C1 segment of cervical spinal cord (tissue), 14 donors: ENCODE measurements around the gene RNF43.
A peak's percentile ranks its signal among the peaks of the same experiment; 100 is the strongest.
"Not testable (repeated sequence)": the region's sequence is repeated elsewhere in the genome, so short reads cannot be mapped to it uniquely, and the experiment has no call there.

Source experiments
- DNase-seq, 14 donors: peaks; one replicate each; lab custom pipeline; 2025; lab: John Stamatoyannopoulos, UW

RNF43 gene

DNA sequence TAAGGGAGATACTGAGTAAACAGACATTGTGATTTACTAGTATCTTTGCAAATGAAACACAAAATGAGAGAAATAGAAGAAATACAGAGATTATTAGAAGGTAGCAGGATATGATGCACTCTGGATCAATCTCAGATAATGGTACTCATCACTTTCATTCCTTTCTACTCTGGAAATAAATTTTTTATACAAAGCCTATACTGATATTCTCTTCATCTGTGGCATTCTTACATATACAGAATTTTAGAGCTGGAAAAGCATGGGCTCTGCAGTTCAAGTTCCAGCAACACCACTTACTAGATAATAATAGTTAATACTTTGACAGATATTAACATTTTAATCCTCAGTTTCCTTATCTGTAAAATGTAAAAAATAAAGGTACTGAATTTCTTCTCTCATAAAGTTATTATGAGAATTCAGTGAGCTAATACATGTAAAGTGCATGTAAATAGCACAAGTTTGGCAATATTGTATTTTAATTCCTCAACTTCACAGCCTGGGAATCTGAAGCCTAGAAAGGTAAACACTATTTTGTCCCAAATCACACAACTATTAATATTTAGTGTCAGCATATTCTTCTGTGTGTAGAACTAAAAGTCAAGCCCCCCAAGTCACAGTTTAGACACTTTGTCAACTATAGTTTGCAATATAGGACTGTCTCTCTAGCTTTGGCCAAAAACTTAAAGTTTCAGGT, 6.5 kb downstream of the RNF43 start:
- no peak for DNase-seq

DNA sequence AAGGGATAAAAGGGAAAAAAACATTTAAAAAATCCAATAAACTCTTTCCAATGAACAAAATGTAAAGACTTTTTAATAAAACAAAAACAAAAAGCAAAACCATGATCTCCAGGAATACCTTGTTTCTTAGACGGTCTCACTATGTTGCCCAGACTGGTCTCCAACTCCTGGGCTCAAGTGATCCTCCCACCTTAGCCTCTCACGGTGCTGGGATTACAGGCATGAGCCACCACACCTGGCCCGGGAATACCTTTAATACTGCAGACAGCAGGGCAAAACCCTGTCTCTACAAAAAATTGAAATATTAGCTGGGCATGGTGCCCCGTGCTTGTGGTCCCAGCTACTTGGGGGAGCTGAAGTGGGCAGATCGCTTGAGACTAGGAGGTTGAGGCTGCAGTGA, 7.9 kb downstream of the RNF43 start:
- DNase-seq, result no peak

DNA sequence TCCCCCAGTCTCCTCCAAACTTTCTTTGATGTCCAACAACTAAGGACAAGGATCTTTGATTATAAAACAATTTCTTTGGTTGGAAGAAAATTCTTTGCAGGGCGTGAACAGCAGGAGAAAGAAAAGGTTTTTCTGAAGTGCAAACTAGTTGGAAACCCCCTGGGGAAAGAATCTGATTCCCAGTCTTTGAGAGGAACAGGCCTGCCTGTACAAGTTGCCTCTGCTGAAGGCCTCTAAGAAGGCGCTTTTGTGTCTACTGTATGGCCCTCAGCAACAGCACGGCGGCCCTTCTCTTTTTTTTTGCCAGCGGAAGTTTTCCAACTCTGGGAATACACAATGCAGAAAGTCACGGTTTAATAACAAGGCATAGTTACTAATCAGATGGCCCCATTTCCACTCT, 14.0 kb downstream of the RNF43 start:
- no peak for DNase-seq

DNA sequence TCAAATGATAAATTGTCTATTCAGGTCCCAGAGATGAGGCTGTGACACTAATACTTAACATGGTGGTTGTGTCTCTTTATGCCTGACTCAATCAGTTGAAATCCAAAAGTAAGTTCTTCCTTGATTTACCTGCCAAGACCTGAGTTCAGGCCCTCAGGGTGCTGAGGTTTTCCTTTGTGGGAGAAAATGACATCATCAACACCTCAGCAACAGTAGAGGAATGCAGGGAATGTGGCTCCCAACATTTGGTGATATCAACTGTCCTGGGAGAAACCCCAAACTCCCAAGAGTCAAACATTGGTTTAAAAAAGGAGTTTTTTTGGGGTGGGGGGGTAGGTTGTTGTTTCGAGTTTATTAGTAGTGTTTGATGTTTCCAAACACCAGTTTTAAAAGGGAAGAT, 14.7 kb downstream of the RNF43 start:
- DNase-seq, result no peak

DNA sequence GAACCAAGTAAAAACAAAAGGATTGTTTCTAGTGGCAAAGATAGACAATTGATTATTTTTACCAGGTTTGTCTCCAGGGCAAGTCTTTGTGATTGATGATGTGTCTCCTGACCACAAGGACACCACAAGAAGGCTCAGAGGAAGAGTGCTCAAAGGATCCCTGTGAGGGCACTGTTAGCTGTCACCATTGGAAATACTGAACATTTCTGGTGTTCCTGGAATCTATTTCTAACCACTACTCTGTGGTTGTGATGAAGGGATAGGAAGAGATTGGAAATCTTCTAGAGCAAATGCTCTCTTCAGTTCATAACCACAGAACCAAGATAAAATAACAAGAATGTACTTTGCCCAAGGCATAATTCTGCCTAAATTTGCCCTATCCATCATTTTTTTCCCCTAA, 15.3 kb downstream of the RNF43 start:
- no peak for DNase-seq

DNA sequence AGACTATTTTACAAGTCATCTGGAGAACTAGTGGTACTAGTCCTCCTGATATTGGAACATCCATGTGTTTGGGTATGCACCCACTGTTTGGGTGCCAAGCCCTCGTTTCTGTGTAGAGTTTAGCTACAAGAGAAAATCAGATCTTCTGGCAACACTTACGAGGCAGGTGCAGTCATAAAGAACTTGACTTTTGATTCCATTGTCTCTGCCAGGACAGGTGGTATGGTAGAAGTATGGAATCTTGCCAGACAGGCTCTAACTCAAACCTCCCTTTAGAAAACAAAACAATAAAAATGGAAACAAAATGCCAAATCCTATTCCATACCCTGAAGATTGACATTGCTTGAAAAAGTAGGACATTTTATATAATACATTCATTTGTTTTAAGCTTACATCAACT, 16.0 kb downstream of the RNF43 start:
- DNase-seq, result peak in 1 of 14 donors; percentile 8

DNA sequence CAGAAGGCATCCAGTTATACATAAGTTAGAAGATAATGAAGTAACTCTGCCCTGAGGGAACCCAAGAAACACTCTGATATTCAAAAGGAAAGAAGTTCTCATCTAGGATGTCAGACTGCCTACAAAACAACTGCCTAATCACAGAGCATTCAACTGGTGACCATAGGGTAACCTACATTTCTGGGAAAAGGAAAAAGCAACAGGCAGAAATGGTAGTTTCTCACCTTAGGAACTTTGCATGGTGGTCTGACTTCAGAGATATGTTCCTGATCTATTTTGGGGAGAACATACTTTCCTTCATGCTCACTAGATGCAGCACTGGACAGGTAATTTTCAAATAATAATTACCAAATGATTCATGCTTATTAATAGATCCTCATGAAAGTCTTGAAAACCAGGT, 16.5 kb downstream of the RNF43 start:
- no peak for DNase-seq

DNA sequence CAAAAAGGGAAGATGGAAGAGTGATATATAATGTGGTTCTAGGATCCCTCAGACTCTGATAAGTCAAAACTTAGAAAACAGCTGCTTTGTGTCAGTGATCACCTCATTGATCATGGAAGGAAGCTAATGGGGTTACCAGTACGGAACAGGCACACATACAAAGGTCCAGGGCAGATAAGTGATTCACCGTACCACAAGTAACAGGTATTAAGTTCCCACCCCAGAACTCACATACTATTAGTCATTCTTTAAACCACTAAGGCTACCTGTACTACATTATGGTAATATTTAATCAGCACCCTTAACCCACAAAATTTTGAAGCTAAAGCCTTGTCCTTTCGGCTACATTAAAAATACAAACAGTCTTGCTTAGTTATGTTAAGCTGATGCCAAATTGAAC, 17.4 kb downstream of the RNF43 start:
- DNase-seq, result no peak

DNA sequence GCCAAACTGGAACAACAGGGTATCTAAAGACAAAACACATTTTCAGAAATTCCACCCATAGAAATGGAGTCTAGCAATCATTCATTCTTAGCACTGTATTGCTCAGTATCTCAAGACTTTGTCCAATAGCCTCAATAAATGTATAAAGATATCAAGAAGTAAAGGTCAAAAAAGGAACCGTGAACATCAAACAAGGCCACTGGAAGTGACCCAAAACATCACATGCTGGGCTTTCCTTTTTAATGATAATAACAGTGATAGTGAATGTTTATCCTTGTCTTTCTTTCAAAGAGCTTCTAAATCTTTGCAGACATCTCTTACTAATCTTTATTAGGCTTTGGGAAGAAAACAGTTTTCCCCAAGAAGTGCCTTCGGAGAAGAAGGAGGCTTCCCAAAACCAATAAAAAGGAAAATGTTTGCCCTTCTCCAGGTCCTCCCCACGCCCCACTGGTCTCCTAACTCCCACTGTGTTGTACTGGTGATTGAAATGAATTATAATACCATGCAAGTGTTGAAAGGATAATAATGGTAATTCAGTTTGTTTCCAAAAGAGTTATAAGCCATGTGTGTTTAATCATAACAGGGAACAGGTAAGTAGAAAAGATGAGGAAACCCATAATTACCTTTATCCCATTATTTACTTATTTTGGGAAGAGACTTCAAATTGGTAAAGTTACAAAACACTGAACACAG, 18.6 kb downstream of the RNF43 start:
- DNase-seq, result no peak

DNA sequence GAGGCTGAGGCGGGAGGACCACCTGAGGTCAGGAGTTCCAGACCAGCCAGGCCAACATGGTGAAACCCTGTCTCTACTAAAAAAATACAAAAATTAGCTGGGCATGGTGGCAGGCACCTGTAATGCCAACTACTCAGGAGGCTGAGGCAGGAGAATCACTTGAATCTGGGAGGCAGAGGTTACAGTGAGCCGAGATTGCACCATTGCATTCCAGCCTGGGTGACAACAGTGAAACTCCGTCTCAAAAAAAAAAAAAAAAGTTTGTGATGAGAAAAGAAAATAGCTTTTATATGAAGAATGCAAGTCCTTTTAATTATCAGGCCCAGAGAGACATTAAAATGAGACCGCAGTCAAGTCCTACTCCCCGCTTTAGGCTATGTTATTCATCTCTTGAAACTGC, 19.9 kb downstream of the RNF43 start:
- DNase-seq, result not testable (repeated sequence)

DNA sequence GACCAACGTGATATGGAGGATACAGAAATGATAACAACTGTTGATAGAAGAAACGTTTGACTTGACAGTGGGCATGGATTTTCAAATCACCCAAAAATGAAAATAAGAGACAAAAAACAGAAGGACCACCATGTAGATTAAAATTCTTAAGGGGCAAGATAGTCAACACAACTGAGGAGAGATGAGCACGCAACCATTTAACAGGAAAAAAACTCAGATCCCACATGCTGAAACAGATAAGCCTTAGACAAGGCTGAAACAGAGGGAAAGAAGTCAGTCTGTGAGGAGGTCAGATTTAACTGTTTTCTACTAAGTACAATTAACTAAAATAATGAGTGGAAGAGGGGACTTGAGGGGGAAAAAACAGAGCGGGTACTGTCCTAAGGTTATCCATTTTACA, 21.2 kb downstream of the RNF43 start:
- no peak for DNase-seq

DNA sequence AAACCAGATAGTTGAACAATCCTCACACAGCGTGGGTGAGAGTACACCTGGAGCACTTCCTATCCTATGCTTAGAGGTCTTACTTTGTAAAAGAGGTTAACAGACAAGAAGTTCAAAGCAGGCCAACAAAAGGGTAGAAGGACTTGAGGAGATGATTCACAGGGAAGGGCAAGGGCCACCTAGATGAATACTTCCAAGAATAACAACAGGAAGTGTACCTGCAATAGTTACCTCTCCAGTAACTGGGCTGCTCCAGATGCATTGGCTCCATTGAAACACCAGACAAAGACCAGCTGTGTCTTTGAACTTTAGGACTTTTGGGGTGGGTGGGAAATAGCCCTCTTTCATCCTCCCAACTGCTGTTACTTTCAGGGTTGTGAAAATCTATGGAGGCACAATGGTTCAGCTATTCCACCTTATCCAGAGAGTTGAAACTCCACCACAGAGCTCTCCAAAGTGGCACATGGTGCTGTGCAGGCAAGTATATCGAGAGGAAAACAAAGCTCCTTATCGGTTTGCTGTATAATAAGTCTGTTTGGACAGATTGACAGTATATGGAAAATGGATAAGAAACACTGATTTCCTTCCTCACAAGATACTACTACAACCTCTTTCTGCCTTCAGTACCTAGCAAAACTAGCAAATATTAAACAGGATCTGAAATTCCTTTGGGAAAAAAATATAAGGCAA, 22.7 kb downstream of the RNF43 start:
- no peak for DNase-seq

DNA sequence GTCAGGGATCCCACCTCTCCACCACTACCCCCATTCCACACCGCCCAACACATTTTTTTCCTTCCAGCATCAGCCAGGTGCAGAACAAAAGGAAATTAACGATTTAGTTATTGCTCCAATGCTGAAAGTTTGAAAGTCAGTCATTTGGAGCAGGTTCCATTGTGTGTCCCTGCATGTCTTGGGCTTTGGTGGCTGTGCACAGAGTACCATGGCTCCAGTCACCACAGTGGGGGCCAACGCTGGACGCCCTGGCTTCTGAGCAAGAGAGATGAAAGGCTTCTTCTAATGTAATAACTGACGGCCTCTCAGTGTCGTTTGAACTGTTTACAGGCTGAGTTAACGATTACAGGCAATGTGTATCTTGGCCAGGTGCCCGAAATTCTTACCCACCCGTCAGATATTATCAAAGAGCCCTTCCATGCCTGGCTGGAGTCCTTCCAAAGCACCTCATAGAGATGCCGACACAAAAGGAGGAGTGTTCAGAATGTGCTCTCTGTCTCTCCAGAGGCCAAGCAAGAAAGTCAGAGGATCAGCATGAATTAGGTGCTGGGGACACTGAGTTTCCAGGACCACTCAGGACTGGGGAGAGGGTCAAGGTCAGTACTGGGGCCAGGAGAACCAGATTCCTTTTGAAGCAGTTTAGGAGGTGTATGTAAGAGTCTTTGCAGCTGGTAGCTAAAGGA, 25.9 kb downstream of the RNF43 start:
- DNase-seq, result no peak

DNA sequence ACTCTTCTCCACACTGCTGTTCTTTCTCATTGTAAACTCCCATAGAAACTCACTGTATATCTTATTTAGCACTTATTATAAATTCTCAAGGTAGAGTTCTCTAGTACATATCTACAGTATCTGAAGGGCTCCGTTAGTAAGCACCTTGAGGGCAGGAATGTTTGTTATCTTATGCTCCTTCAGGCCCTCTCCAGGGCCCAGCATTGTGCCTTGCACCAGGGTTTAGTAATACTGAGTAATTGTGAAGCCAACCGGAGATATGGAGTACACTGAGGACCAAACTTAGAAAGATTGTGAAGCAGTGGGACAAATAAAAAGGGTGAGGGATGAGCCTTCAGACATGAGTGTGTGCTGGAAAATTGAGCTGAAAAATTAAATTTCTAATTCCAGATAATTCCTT, 26.4 kb downstream of the RNF43 start:
- DNase-seq, result no peak

DNA sequence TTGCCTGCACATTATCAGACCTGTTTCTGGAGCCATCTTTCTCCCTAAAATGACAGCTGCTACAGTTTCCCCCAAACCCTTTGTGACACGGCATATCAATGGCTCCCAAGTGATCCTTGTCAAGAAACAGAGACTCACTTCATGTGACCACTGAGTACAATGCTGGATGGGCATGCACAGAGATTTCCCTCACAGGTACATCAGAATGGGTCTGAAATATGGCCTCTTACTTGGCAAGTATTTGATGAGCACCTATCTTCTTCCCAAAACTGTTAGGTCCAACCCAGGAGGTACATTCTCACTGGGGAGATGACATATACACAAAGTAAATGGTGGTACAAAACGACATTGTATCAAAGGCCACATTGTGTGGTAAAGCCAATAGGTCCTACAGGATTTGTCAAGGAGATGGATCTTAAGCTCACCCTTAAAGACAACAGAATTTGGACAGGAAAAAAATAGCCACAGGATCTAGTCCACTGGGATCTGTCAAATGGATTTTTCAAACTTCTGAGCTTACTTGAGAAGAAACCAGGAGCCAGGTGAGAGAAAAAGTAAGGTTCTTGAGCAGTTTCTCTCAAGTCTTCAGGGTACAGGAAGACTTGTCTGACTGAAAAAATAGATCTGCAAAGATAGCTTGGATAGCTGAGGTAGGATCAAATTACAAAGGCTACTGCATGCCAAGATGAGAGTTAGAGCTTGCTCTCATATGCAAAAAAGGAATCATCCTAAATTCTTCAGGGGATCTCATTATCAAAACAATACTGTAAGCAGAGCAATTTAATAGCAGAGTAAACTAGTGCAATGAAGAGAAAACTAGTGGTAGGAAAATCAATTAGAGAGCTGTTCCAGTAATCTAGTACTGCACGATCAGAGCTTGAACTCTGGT, 28.8 kb downstream of the RNF43 start:
- no peak for DNase-seq

DNA sequence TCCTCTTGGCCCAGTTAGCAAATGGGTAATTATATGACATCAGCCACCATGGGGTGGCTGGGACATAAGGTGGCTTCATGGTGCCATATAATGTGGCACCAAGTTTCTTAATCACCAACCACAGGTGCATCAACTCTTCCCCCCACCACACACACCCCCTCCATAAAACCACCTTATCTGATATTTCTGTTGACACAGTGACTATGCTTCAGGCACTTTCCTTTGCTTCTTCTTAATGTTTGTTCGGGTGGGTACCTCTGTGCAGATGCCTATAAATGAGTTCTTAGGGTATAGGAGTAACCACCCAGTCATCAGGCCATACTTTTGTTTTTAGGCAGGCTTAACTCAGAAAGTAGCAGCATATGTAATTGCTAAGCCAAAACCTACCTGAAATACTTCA, 29.5 kb downstream of the RNF43 start:
- no peak for DNase-seq

DNA sequence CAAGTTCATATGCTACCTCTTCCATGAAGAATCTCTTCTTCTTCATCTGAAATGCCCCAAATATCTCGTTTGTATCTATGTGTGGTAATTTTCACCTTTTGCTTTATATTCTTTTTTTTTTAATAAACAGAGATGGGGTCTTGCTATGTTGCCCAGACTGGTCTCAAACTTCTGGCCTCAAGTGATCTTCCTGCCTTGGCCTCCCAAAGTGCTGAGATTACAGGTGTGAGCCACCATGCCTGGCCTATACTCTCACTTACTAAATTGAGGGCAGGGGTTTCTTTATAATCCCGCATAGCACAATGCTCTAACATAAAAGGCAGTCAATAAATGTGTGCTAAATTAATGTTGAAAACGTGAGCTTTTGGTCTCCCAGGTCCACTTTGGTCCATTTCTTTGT, 30.6 kb downstream of the RNF43 start:
- no peak for DNase-seq

DNA sequence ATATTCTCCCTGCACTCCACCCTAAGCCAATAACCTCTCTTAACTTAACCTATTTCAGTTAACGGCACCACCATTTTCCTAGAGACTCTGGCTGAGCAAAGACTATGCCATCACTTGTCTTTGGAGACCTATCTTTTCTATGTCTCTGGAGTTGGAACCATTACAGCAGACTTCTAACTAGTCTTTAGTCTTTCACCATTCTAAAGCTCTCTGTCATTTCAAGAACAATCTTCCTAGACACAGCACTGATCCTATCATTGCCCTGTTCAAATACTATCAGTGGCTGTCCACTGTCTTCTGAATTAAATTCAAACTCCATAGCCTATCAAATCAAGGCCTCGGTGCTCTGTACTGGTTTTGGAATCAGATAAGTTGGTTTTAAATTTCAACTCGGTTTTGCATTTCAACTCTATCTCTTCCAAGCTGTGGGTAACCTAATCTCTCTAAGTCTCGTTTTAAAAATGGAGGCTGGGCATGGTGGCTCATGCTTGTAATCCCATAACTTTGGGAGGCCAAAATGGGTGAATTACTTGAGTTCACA, 31.9 kb downstream of the RNF43 start:
- DNase-seq, result no peak

DNA sequence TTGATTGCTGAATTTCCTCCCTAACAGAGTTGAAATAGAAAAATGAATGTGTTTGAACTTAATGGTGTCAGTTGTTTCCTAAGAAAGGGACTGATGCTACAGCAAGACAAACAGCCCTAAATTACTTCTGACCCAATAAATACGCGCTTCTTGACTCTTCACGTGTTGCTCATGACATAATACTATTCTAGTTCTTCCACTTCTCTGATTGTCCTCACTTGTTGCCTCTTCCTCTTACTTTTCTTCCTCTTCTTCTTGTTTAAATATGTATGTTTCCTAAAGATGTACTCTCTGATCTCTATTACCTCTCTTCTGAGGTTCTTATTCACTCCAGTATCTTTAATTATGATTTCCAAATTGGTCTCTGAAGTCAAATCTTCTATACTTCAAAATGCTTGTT, 32.4 kb downstream of the RNF43 start:
- no peak for DNase-seq

DNA sequence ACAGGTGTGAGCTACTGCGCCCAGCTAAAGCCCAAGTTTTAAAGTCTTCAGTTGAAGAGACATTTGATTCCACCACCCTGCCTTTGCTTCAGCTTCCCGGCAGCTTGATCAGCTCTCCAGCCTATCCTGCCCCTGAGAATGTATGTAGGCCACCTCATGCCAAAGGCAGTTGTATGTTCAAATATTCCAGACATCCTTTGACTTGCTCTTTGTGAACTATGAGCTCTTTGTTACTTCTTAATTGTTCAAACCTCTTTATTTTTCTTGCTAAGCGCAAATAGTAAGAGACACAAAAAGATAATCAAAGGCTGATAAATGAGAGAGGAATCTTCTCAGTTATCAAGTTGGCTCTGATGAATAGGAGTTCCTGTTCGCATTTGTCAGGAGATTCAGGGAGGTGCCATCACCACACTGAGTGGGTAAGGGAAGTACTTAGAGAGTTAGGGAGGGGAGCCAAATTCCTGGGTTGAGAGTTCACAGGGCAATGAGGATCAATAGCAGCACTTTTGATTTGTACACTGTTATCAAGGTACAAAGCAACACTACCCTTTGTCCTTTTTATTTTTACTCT, 33.4 kb downstream of the RNF43 start:
- DNase-seq, result no peak

DNA sequence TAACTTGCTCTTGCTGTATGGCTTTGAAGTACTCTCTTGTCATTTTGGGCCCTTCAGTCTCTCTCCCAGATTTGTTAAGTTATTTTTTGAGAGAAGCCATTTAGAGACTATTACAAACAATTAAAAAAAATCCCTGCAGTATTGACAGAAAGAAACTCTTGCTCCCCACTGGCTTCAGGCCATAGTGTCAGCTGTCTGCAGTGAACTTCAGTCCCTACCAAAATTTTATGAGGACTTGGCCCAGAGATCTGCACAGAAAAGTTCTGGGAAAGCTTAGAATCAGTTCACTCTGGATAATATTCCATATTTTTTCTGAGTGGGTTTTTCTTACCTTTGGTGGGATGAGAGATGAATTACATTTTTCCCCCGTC, 34.5 kb downstream of the RNF43 start:
- no peak for DNase-seq
